HepG2 (cell line): ENCODE measurements around the gene TNFSF13. TPM values are rescaled to one million over a fixed set of nuclear protein-coding genes. Genes with fewer than 3 reads are reported as not detected.

Experiments used
- EED ChIP-seq: sonication (generic); formaldehyde crosslinking; IDR thresholded peaks from 2 replicates; pipeline ENCODE4 v1.5.0; 2020; ENCODE audit warnings: mild to moderate bottlenecking, missing genetic modification reagents
- FOXA3 ChIP-seq: IDR thresholded peaks from 2 replicates; pipeline ENCODE4 v1.6.1; 2016; ENCODE audit warnings: missing genetic modification reagents, missing compliant biosample characterization
- GATAD2A ChIP-seq: IDR thresholded peaks from 2 replicates; pipeline ENCODE4 v1.6.1; 2016
- ISX ChIP-seq: sonication (generic); formaldehyde crosslinking; conservative IDR thresholded peaks from 2 replicates; pipeline ENCODE4 v1.5.0; 2020; ENCODE audit warnings: missing genetic modification reagents
- JUNB ChIP-seq: sonication (generic); formaldehyde crosslinking; IDR thresholded peaks from 2 replicates; pipeline ENCODE4 v1.8.0; 2022; ENCODE audit warnings: missing genetic modification reagents, mild to moderate bottlenecking, borderline replicate concordance
- KAT8 ChIP-seq: IDR thresholded peaks from 2 replicates; pipeline ENCODE4 v1.6.1; 2016; ENCODE audit warnings: missing genetic modification reagents, missing compliant biosample characterization
- NONO ChIP-seq, 2 experiments: fragments of 450-650 bp in 1 of 2; sonication (generic) in 1 of 2; formaldehyde crosslinking in 1 of 2; IDR thresholded peaks in 1 of 2; conservative IDR thresholded peaks in 1 of 2; 2 replicates each; pipeline versions ENCODE4 v1.6.1 to v1.8.0; 2017 to 2022; ENCODE audit warnings: mild to moderate bottlenecking in 1 of 2, missing genetic modification reagents in 1 of 2, moderate library complexity in 1 of 2
- ONECUT2 ChIP-seq: sonication (generic); formaldehyde crosslinking; IDR thresholded peaks from 2 replicates; pipeline ENCODE4 v1.4.0; 2020; ENCODE audit warnings: missing genetic modification reagents
- PITX1 ChIP-seq: sonication (generic); formaldehyde crosslinking; IDR thresholded peaks from 2 replicates; pipeline ENCODE4 v1.5.1; 2020; ENCODE audit warnings: mild to moderate bottlenecking, missing genetic modification reagents
- POLR2AphosphoS5 ChIP-seq: IDR thresholded peaks from 2 replicates; pipeline ENCODE4 v1.6.1; 2012; ENCODE audit warnings: low read depth, low read length
- RXRA ChIP-seq: sonication (generic); formaldehyde crosslinking; IDR thresholded peaks from 2 replicates; pipeline ENCODE4 v1.5.1; 2020; ENCODE audit warnings: missing genetic modification reagents
- SETDB1 ChIP-seq: sonication (generic); formaldehyde crosslinking; IDR thresholded peaks from 2 replicates; pipeline ENCODE4 v1.5.1; 2020; ENCODE audit warnings: missing genetic modification reagents, mild to moderate bottlenecking, borderline replicate concordance
- SOX5 ChIP-seq: IDR thresholded peaks from 2 replicates; pipeline ENCODE4 v1.6.1; 2016; ENCODE audit warnings: borderline replicate concordance
- TEAD3 ChIP-seq: optimal IDR thresholded peaks from 2 replicates; pipeline ENCODE3; 2016; ENCODE audit warnings: borderline replicate concordance
- YEATS2 ChIP-seq: sonication (generic); formaldehyde crosslinking; IDR thresholded peaks from 2 replicates; pipeline ENCODE4 v1.4.0; 2020; ENCODE audit warnings: missing genetic modification reagents, borderline replicate concordance
- ZBTB7B ChIP-seq: sonication (generic); formaldehyde crosslinking; IDR thresholded peaks from 2 replicates; pipeline ENCODE4 v1.4.0; 2020; ENCODE audit warnings: missing genetic modification reagents
- ZFY ChIP-seq: sonication (generic); formaldehyde crosslinking; IDR thresholded peaks from 2 replicates; pipeline ENCODE4 v1.4.0; 2020; ENCODE audit warnings: missing genetic modification reagents
- ZNF33B ChIP-seq: sonication (generic); formaldehyde crosslinking; IDR thresholded peaks from 2 replicates; pipeline ENCODE4 v1.5.1; 2020; ENCODE audit warnings: mild to moderate bottlenecking, missing genetic modification reagents
- ZNF547 ChIP-seq: sonication (generic); formaldehyde crosslinking; IDR thresholded peaks from 2 replicates; pipeline ENCODE4 v1.5.1; 2020; ENCODE audit warnings: mild to moderate bottlenecking, missing genetic modification reagents
- ZNF883 ChIP-seq: sonication (generic); formaldehyde crosslinking; IDR thresholded peaks from 2 replicates; pipeline ENCODE4 v1.5.1; 2020; ENCODE audit warnings: mild to moderate bottlenecking, missing genetic modification reagents; ENCODE audit errors: not compliant biosample characterization
- polyA plus RNA-seq, 8 experiments: library from polyadenylated mRNA; depleted of rRNA in 3 of 8; stranded (reverse) in 7 of 8; unstranded in 1 of 8; fragments of >200 nt; fragmentation: Illumina TruSeq in 4 of 8; extraction: Trizol in 4 of 8; gene quantifications; 2 replicates each; pipeline versions ENCODE4 v1.2.1 to v1.2.3, GENCODE V29; 2011 to 2016; ENCODE audit warnings: low read depth in 4 of 8, missing spikeins in 1 of 8, mixed read lengths in 1 of 8; ENCODE audit not compliant: insufficient read depth in 1 of 8
- total RNA-seq, 5 experiments: library from RNA; depleted of rRNA; stranded (reverse); fragments of >200 nt; fragmentation: Illumina TruSeq; extraction: Trizol; gene quantifications; 2 replicates each; pipeline ENCODE4 v1.2.3, GENCODE V29; 2016; ENCODE audit warnings: low read depth in 1 of 5
- TF ChIP-seq, protein P1 (sequence below): IDR thresholded peaks from 2 replicates; pipeline ENCODE4 v1.6.1; 2016; ENCODE audit warnings: mild to moderate bottlenecking
- TF ChIP-seq, protein P2 (sequence below): sonication (generic); formaldehyde crosslinking; IDR thresholded peaks from 2 replicates; pipeline ENCODE4 v1.5.0; 2020; ENCODE audit warnings: missing genetic modification reagents
- TF ChIP-seq, protein P3 (sequence below): sonication (generic); formaldehyde crosslinking; IDR thresholded peaks from 2 replicates; pipeline ENCODE4 v1.4.0; 2020; ENCODE audit warnings: missing genetic modification reagents, borderline replicate concordance
- TF ChIP-seq, protein P4 (sequence below): sonication (generic); formaldehyde crosslinking; IDR thresholded peaks from 2 replicates; pipeline ENCODE4 v1.8.1; 2023; ENCODE audit warnings: mild to moderate bottlenecking, missing genetic modification reagents

The TNFSF13 gene
- total and polyA plus RNA-seq, 2 of the 13 experiments (the other 11 are each of a cell fraction or from before 2014, with no cell fraction given) = 2.5 to 3.3 TPM

DNA sequence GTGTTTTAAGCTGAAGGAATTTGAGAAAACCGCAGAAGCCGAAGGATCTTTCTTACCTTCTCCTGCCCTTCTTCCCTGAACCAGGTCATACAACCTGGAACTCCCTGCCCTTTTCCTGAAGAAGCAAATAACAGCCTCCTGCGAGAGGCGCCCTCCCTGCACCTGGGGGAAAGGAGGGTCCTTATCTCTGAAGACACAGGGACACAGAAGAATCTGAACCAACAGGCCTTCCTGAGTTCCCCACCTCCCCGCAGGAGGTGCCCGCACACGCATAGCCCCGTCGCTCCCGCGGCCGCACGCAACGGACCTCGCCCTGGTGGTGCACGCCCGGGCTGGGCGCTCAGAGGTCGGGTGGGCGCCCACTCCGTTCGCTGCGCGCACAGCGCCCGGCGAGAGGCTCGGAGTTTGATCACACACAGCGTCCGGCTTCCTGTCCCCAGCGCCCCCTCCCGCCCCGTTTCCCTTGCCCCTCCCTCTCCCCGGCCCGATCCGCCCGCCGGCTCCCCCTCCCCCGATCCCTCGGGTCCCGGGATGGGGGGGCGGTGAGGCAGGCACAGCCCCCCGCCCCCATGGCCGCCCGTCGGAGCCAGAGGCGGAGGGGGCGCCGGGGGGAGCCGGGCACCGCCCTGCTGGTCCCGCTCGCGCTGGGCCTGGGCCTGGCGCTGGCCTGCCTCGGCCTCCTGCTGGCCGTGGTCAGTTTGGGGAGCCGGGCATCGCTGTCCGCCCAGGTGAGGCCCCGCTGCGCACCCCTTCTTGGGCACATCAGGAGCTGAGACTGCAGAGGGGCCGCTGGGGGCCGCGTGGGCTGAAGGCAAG, 9.8 kb upstream of the TNFSF13 start, which contains the start of gene TNFSF12 (continued):
- no peak for TF ChIP-seq ZNF883 (CRISPR knock-in tag)
- no peak for TF ChIP-seq JUNB (CRISPR knock-in tag)
- TF ChIP-seq PITX1 (CRISPR knock-in tag) = no peak
- TF ChIP-seq POLR2AphosphoS5 = no peak
- no peak for TF ChIP-seq SOX5 (CRISPR knock-in tag)
- TF ChIP-seq RXRA (CRISPR knock-in tag) = no peak
- peak; percentile 10 for TF ChIP-seq ZFY (CRISPR knock-in tag)
- no peak for TF ChIP-seq YEATS2
- TF ChIP-seq ZNF547 = no peak
- no peak for TF ChIP-seq FOXA3 (CRISPR knock-in tag)
- TF ChIP-seq SETDB1 (CRISPR knock-in tag) = no peak
- TF ChIP-seq, protein P1, sequence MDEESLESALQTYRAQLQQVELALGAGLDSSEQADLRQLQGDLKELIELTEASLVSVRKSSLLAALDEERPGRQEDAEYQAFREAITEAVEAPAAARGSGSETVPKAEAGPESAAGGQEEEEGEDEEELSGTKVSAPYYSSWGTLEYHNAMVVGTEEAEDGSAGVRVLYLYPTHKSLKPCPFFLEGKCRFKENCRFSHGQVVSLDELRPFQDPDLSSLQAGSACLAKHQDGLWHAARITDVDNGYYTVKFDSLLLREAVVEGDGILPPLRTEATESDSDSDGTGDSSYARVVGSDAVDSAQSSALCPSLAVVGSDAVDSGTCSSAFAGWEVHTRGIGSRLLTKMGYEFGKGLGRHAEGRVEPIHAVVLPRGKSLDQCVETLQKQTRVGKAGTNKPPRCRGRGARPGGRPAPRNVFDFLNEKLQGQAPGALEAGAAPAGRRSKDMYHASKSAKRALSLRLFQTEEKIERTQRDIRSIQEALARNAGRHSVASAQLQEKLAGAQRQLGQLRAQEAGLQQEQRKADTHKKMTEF (CRISPR knock-in tag) = 0 out of 2 replicates have a peak, but pooled peaks have one; percentile 31
- peak; percentile 70; the same call in 1 of the 2 replicates for TF ChIP-seq ZBTB7B (CRISPR knock-in tag)
- no peak for TF ChIP-seq GATAD2A (CRISPR knock-in tag)
- TF ChIP-seq TEAD3 (CRISPR knock-in tag) = no peak
- no peak for TF ChIP-seq NONO (IDR thresholded peaks at IDR 0.05)
- no peak; the same call in 1 of the 2 replicates for TF ChIP-seq NONO (CRISPR knock-in tag; conservative IDR thresholded peaks at IDR 0.05)
- no peak for TF ChIP-seq ISX (CRISPR knock-in tag)
- TF ChIP-seq, protein P2, sequence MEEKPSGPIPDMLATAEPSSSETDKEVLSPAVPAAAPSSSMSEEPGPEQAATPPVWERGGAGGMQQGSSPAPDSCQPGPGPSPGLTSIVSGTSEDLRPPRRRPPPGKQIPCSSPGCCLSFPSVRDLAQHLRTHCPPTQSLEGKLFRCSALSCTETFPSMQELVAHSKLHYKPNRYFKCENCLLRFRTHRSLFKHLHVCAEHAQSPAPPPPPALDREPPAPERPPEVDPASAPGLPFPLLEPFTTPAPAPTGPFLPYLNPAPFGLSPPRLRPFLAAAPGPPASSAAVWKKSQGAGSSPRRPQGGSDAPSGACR = no peak
- peak; percentile 18; the same call in 1 of the 2 replicates for TF ChIP-seq KAT8 (CRISPR knock-in tag)
- no peak for TF ChIP-seq ZNF33B (CRISPR knock-in tag)
- no peak for TF ChIP-seq ONECUT2 (CRISPR knock-in tag)
- TF ChIP-seq EED (CRISPR knock-in tag) = no peak
- TF ChIP-seq, protein P3, sequence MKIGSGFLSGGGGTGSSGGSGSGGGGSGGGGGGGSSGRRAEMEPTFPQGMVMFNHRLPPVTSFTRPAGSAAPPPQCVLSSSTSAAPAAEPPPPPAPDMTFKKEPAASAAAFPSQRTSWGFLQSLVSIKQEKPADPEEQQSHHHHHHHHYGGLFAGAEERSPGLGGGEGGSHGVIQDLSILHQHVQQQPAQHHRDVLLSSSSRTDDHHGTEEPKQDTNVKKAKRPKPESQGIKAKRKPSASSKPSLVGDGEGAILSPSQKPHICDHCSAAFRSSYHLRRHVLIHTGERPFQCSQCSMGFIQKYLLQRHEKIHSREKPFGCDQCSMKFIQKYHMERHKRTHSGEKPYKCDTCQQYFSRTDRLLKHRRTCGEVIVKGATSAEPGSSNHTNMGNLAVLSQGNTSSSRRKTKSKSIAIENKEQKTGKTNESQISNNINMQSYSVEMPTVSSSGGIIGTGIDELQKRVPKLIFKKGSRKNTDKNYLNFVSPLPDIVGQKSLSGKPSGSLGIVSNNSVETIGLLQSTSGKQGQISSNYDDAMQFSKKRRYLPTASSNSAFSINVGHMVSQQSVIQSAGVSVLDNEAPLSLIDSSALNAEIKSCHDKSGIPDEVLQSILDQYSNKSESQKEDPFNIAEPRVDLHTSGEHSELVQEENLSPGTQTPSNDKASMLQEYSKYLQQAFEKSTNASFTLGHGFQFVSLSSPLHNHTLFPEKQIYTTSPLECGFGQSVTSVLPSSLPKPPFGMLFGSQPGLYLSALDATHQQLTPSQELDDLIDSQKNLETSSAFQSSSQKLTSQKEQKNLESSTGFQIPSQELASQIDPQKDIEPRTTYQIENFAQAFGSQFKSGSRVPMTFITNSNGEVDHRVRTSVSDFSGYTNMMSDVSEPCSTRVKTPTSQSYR (CRISPR knock-in tag) = no peak
- TF ChIP-seq, protein P4, sequence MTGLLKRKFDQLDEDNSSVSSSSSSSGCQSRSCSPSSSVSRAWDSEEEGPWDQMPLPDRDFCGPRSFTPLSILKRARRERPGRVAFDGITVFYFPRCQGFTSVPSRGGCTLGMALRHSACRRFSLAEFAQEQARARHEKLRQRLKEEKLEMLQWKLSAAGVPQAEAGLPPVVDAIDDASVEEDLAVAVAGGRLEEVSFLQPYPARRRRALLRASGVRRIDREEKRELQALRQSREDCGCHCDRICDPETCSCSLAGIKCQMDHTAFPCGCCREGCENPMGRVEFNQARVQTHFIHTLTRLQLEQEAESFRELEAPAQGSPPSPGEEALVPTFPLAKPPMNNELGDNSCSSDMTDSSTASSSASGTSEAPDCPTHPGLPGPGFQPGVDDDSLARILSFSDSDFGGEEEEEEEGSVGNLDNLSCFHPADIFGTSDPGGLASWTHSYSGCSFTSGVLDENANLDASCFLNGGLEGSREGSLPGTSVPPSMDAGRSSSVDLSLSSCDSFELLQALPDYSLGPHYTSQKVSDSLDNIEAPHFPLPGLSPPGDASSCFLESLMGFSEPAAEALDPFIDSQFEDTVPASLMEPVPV = 0 out of 2 replicates have a peak, but pooled peaks have one; percentile 30
